Measurements from ENCODE around the gene PGRMC2.

The PGRMC2 gene

GRCh38 chr4:128309585-128309984, 22.0 kb upstream of the PGRMC2 start:
- DNase-seq, result no peak

GRCh38 chr4:128308986-128309385, 21.4 kb upstream of the PGRMC2 start:
- TF ChIP-seq POLR2A (IDR thresholded peaks at IDR 0.05; ENCODE audit: low read length), result no peak
- no peak for TF ChIP-seq GATA1 (IDR thresholded peaks at IDR 0.05; ENCODE audit: low read depth, low read length)
- DNase-seq, result no peak

More at GRCh38 chr4:128309585-128309984, 22.0 kb upstream of the PGRMC2 start:
- TF ChIP-seq POLR2A (IDR thresholded peaks at IDR 0.05; ENCODE audit: low read length) (no peak), GATA1 (IDR thresholded peaks at IDR 0.05; ENCODE audit: low read depth, low read length) (no peak)

- peak in 1 of 2 experiments; percentile 33 for DNase-seq
- TF ChIP-seq POLR2A (IDR thresholded peaks at IDR 0.05; ENCODE audit: low read length), result no peak
- TF ChIP-seq GATA1 (IDR thresholded peaks at IDR 0.05; ENCODE audit: low read depth, low read length), result no peak
Observed at GRCh38 chr4:128307123-128307571, 19.5 kb upstream of the PGRMC2 start.

GRCh38 chr4:128305942-128306341, 18.3 kb upstream of the PGRMC2 start:
- peak; percentile 78 to 90 for DNase-seq
- TF ChIP-seq POLR2A (IDR thresholded peaks at IDR 0.05; ENCODE audit: low read length), result peak; percentile 49
- TF ChIP-seq GATA1 (IDR thresholded peaks at IDR 0.05; ENCODE audit: low read depth, low read length), result no peak

GRCh38 chr4:128303986-128304385, 16.4 kb upstream of the PGRMC2 start:
- peak; percentile 87 to 93 for DNase-seq
- no peak for TF ChIP-seq GATA1 (IDR thresholded peaks at IDR 0.05; ENCODE audit: low read depth, low read length)
- peak; percentile 64 for TF ChIP-seq POLR2A (IDR thresholded peaks at IDR 0.05; ENCODE audit: low read length)

- DNase-seq, result peak; percentile 45 to 58
- TF ChIP-seq GATA1 (IDR thresholded peaks at IDR 0.05; ENCODE audit: low read depth, low read length) (no peak), POLR2A (IDR thresholded peaks at IDR 0.05; ENCODE audit: low read length) (no peak)
Observed at GRCh38 chr4:128303405-128303785, 15.8 kb upstream of the PGRMC2 start.

GRCh38 chr4:128301979-128302378, 14.4 kb upstream of the PGRMC2 start:
- no peak for TF ChIP-seq POLR2A (IDR thresholded peaks at IDR 0.05; ENCODE audit: low read length)
- no peak for TF ChIP-seq GATA1 (IDR thresholded peaks at IDR 0.05; ENCODE audit: low read depth, low read length)
- DNase-seq, result peak; percentile 56 to 84

- DNase-seq, result no peak
- TF ChIP-seq GATA1 (IDR thresholded peaks at IDR 0.05; ENCODE audit: low read depth, low read length) (no peak), POLR2A (IDR thresholded peaks at IDR 0.05; ENCODE audit: low read length) (no peak)
Observed at GRCh38 chr4:128299848-128300247, 12.2 kb upstream of the PGRMC2 start.

GRCh38 chr4:128298852-128299251, 11.2 kb upstream of the PGRMC2 start:
- TF ChIP-seq POLR2A (IDR thresholded peaks at IDR 0.05; ENCODE audit: low read length) (no peak), GATA1 (IDR thresholded peaks at IDR 0.05; ENCODE audit: low read depth, low read length) (no peak)
- peak; percentile 30 to 42 for DNase-seq

GRCh38 chr4:128298146-128298758, 10.6 kb upstream of the PGRMC2 start:
- DNase-seq, result no peak
- TF ChIP-seq GATA1 (IDR thresholded peaks at IDR 0.05; ENCODE audit: low read depth, low read length) (no peak), POLR2A (IDR thresholded peaks at IDR 0.05; ENCODE audit: low read length) (peak; percentile 16)

GRCh38 chr4:128295255-128295654, 7.6 kb upstream of the PGRMC2 start:
- DNase-seq, result no peak
- no peak for TF ChIP-seq POLR2A (IDR thresholded peaks at IDR 0.05; ENCODE audit: low read length)
- TF ChIP-seq GATA1 (IDR thresholded peaks at IDR 0.05; ENCODE audit: low read depth, low read length), result no peak

GRCh38 chr4:128294464-128294863, 6.9 kb upstream of the PGRMC2 start:
- TF ChIP-seq GATA1 (IDR thresholded peaks at IDR 0.05; ENCODE audit: low read depth, low read length) (no peak), POLR2A (IDR thresholded peaks at IDR 0.05; ENCODE audit: low read length) (no peak)
- no peak for DNase-seq

GRCh38 chr4:128292349-128292748, 4.7 kb upstream of the PGRMC2 start:
- no peak for DNase-seq
- TF ChIP-seq GATA1 (IDR thresholded peaks at IDR 0.05; ENCODE audit: low read depth, low read length) (no peak), POLR2A (IDR thresholded peaks at IDR 0.05; ENCODE audit: low read length) (no peak)

- TF ChIP-seq GATA1 (IDR thresholded peaks at IDR 0.05; ENCODE audit: low read depth, low read length), result no peak
- no peak for TF ChIP-seq POLR2A (IDR thresholded peaks at IDR 0.05; ENCODE audit: low read length)
Observed at GRCh38 chr4:128291096-128291495, 3.5 kb upstream of the PGRMC2 start.

GRCh38 chr4:128290526-128290925, 2.9 kb upstream of the PGRMC2 start:
- no peak for TF ChIP-seq GATA1 (IDR thresholded peaks at IDR 0.05; ENCODE audit: low read depth, low read length)
- TF ChIP-seq POLR2A (IDR thresholded peaks at IDR 0.05; ENCODE audit: low read length), result no peak
- DNase-seq, result no peak

More at GRCh38 chr4:128291096-128291495, 3.5 kb upstream of the PGRMC2 start:
- no peak for DNase-seq

All from erythroblast (primary cell).